Stomach (tissue), 9 donors: ENCODE data around the gene GNAI1. TPM values are rescaled to one million over a fixed set of nuclear protein-coding genes. Genes with fewer than 3 reads are reported as not detected.
A peak's percentile ranks its signal among the peaks of the same experiment; 100 is the strongest.

ENCODE experiments used
- DNase-seq, 2 donors: peaks; one replicate each; pipeline versions ENCODE4 v3.0.0 to v3.0.0-alpha.2; 2013 to 2019
- H3K27ac ChIP-seq, 5 donors: fragments of 200-600 bp in 4 of 5; sonication (generic) in 4 of 5; one replicate each; pipeline ENCODE4 v1.5.1; 2013 to 2019; ENCODE audit warnings: mild to moderate bottlenecking in 1 of 5, moderate library complexity in 1 of 5
- H3K27me3 ChIP-seq, 3 donors: fragments of 200-600 bp; sonication (generic); one replicate each; pipeline ENCODE4 v1.5.1; 2017 to 2019; ENCODE audit warnings: mixed run types in 1 of 3
- H3K36me3 ChIP-seq, 4 donors: fragments of 200-600 bp; sonication (generic); 1 replicate in 3 of 4; 2 replicates in 1 of 4; pipeline ENCODE4 v1.5.1; 2016 to 2019
- H3K4me1 ChIP-seq, 4 donors: fragments of 200-600 bp; sonication (generic); one replicate each; pipeline ENCODE4 v1.5.1; 2016 to 2019
- H3K4me3 ChIP-seq, 4 donors: fragments of 200-600 bp; sonication (generic) in 3 of 4; one replicate each; pipeline ENCODE4 v1.5.1; 2016 to 2019; ENCODE audit warnings: mild to moderate bottlenecking in 1 of 4
- H3K9me3 ChIP-seq, 4 donors: fragments of 200-600 bp; sonication (generic); one replicate each; pipeline ENCODE4 v1.5.1; 2016 to 2019
- CTCF ChIP-seq, 7 experiments: fragments of 450-650 bp in 4 of 7; fragments of 200-600 bp in 3 of 7; sonication (generic) in 3 of 7; IDR thresholded peaks; one replicate each; pipeline ENCODE4 v1.5.1; 2016 to 2019; ENCODE audit warnings: antibody characterized with exemption in 7 of 7, control low read depth in 2 of 7, mild to moderate bottlenecking in 1 of 7
- EP300 ChIP-seq: sonication (generic); formaldehyde crosslinking; IDR thresholded peaks from one replicate; pipeline ENCODE4 v1.6.1; 2017; ENCODE audit warnings: antibody characterized with exemption
- POLR2A ChIP-seq, 4 donors: fragments of 450-650 bp; IDR thresholded peaks; one replicate each; pipeline ENCODE4 v1.6.1; 2016; ENCODE audit warnings: antibody characterized with exemption in 4 of 4, control low read depth in 2 of 4, mild to moderate bottlenecking in 1 of 4, moderate library complexity in 1 of 4
- POLR2AphosphoS5 ChIP-seq, 3 donors: sonication (generic); formaldehyde crosslinking; IDR thresholded peaks; one replicate each; pipeline ENCODE4 v1.6.1; 2016; ENCODE audit warnings: antibody characterized with exemption in 3 of 3
- WGBS, 5 donors: extraction: QIAGEN DNeasy Blood & Tissue Kit in 3 of 5; methylation state at CpG; one replicate each; pipeline versions ENCODE4 v1.1.5 to v1.1.7; 2013 to 2018; 5-methylcytosine and 5-hydroxymethylcytosine counted together
- intact Hi-C: fragments of 100-400 bp; cut with DNase I; formaldehyde crosslinking; loops from one replicate; pipeline ENCODE4 v1.15.1; 2023; ENCODE audit warnings: low total_unique reads
- polyA plus RNA-seq, 3 donors: library from polyadenylated mRNA; stranded (reverse); fragments of 200-250 nt; gene quantifications; one replicate each; pipeline ENCODE4 v1.2.3, GENCODE V29; 2013
- total RNA-seq, 5 donors: library from RNA; depleted of rRNA; stranded (reverse); fragments of >200 nt; gene quantifications; one replicate each; pipeline versions ENCODE4 v1.1.0 to v1.2.3, GENCODE V29; 2014 to 2016
- donor health status: healthy with polysubstance abuse.
- donor health status: Bipolar disorder and iron deficiency.
- donor health status: healthy.

Gene GNAI1
- total and polyA plus RNA-seq, 8 donors, result 2.6 to 62.4 (median 27.5) TPM

DNA sequence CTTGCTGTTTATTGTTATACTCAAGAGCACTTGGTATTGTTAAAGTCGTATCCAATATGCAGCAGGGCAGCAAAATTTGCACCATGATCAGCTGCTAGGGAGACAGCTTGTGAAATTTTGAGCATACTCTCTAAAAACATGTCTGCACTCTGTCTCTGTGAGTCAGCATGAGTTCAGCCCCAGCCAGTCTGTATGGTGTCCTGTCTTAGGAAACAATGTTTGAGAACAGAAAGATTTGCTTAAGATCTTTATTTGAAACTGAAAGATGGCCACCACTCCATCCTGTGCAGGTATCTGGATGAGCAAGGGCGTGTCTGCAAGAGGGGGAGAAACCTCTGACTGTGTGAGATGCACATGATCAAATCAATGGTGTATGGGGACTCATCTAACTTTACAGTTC is 97.1 kb downstream of the GNAI1 start:
- Histone ChIP-seq H3K4me3 (no peak overlapping the region), H3K4me1 (no peaks in the 10 kb centered on the region), H3K27me3 (no peaks in the 10 kb centered on the region), H3K9me3 (no peaks in the 10 kb centered on the region), H3K36me3 (no peaks in the 10 kb centered on the region), H3K27ac (no peak overlapping the region)
- DNase-seq, result no peak
- intact Hi-C loops, result no loop called here
- TF ChIP-seq POLR2AphosphoS5 (IDR thresholded peaks at IDR 0.05), result no peak
- TF ChIP-seq EP300, result no peak
- no peak for TF ChIP-seq POLR2A (IDR thresholded peaks at IDR 0.05)
- TF ChIP-seq CTCF (IDR thresholded peaks at IDR 0.05), result no peak
- 76 to 93% (median 90%) methylated on average over 2 of the region's 2 CpGs for WGBS, 5 donors

- intact Hi-C loops, result no loop called here
These were observed 98.5 kb downstream of the GNAI1 start for GRCh38 chr7:80232979-80233724.

GRCh38 chr7:80235334-80235733 is 100.7 kb downstream of the GNAI1 start:
- 84 to 94% (median 90%) methylated on average over 4 of the region's 4 CpGs for WGBS, 5 donors
- no peak overlapping the region for H3K4me3 ChIP-seq
- intact Hi-C loops, result no loop called here
- H3K9me3 ChIP-seq, result no peaks in the 10 kb centered on the region
- no peak overlapping the region for H3K27ac ChIP-seq
- no peaks in the 10 kb centered on the region for H3K4me1 ChIP-seq
- H3K36me3 ChIP-seq, result no peaks in the 10 kb centered on the region
- no peak for DNase-seq
- no peaks in the 10 kb centered on the region for H3K27me3 ChIP-seq
- no peak for TF ChIP-seq EP300
- no peak for TF ChIP-seq POLR2A (IDR thresholded peaks at IDR 0.05)
- no peak for TF ChIP-seq CTCF (IDR thresholded peaks at IDR 0.05)
- TF ChIP-seq POLR2AphosphoS5 (IDR thresholded peaks at IDR 0.05), result no peak

More at GRCh38 chr7:80232979-80233724, 98.5 kb downstream of the GNAI1 start:
- Histone ChIP-seq H3K27ac (no peak overlapping the region), H3K4me3 (no peak overlapping the region), H3K27me3 (no peaks in the 10 kb centered on the region), H3K36me3 (no peaks in the 10 kb centered on the region), H3K9me3 (no peaks in the 10 kb centered on the region), H3K4me1 (no peaks in the 10 kb centered on the region)
- TF ChIP-seq EP300 (no peak), CTCF (IDR thresholded peaks at IDR 0.05) (no peak), POLR2AphosphoS5 (IDR thresholded peaks at IDR 0.05) (no peak), POLR2A (IDR thresholded peaks at IDR 0.05) (no peak)
- peak in 1 of 2 donors; percentile 11 for DNase-seq
- 69 to 78% (median 74%) methylated on average over 4 of the region's 4 CpGs for WGBS, 5 donors

DNA sequence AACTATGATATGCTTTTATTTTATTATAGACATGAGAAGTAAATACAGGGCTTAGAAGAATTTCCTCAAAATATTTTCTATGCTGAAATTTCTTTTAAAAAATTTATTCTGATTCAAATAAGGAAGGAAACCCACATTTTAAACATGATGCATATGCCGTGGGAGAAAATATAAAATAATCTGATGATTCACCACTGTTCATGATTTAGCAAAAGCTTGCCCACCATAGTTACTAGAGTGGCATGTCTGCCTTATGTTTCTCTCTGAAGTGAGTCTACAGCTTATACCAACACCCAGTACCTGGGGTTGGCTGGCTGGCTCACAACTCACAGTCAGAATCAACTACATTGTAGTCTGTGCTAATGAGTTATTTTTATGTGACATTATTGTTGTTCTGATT is 102.0 kb downstream of the GNAI1 start:
- Histone ChIP-seq H3K27me3 (no peaks in the 10 kb centered on the region), H3K27ac (no peak overlapping the region), H3K4me3 (no peak overlapping the region), H3K36me3 (no peaks in the 10 kb centered on the region), H3K4me1 (no peaks in the 10 kb centered on the region), H3K9me3 (no peaks in the 10 kb centered on the region)
- intact Hi-C loops, result no loop called here
- WGBS, 5 donors, result 82 to 89% (median 88%) methylated on average over 1 of the region's 1 CpG
- DNase-seq, result no peak
- TF ChIP-seq EP300 (no peak), POLR2AphosphoS5 (IDR thresholded peaks at IDR 0.05) (no peak)
